ENCODE data around the gene MYBPHL. TPM values are rescaled to one million over a fixed set of nuclear protein-coding genes. Genes with fewer than 3 reads are reported as not detected.

Gene MYBPHL
- total and polyA plus RNA-seq, 4 donors = 0.11 to 0.68 (median 0.22) TPM; not detected in 1

DNA sequence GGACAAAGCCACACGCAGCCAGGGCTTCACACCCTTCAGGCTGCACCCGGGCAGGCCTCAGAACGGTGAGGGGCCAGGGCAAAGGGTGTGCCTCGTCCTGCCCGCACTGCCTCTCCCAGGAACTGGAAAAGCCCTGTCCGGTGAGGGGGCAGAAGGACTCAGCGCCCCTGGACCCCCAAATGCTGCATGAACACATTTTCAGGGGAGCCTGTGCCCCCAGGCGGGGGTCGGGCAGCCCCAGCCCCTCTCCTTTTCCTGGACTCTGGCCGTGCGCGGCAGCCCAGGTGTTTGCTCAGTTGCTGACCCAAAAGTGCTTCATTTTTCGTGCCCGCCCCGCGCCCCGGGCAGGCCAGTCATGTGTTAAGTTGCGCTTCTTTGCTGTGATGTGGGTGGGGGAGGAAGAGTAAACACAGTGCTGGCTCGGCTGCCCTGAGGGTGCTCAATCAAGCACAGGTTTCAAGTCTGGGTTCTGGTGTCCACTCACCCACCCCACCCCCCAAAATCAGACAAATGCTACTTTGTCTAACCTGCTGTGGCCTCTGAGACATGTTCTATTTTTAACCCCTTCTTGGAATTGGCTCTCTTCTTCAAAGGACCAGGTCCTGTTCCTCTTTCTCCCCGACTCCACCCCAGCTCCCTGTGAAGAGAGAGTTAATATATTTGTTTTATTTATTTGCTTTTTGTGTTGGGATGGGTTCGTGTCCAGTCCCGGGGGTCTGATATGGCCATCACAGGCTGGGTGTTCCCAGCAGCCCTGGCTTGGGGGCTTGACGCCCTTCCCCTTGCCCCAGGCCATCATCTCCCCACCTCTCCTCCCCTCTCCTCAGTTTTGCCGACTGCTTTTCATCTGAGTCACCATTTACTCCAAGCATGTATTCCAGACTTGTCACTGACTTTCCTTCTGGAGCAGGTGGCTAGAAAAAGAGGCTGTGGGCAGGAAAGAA is 32.0 kb downstream of the MYBPHL start:
- H3K9me3 ChIP-seq (ENCODE audit: control insufficient read depth, insufficient read depth, low read length) = no peaks in the 10 kb centered on the region
- no peaks in the 10 kb centered on the region for H3K27me3 ChIP-seq (ENCODE audit: control insufficient read depth, insufficient read depth, low read length)
- DNase-seq (ENCODE audit: low read depth in 4 of 6, low spot score in 6 of 6) = no peak
- H3K27ac ChIP-seq (ENCODE audit: low read depth, low read length) = no peak overlapping the region
- H3K4me3 ChIP-seq (ENCODE audit: low read depth, low read length) = no peak overlapping the region
- WGBS (ENCODE audit: insufficient coverage) = 69% methylated on average over 11 of the region's 24 CpGs
- peaks cover 26% of the 10 kb centered on the region for H3K4me1 ChIP-seq (ENCODE audit: control insufficient read depth, insufficient read depth, low read length)
- peaks cover 65% of the 10 kb centered on the region for H3K36me3 ChIP-seq (ENCODE audit: control insufficient read depth, insufficient read depth, low read length)

DNA sequence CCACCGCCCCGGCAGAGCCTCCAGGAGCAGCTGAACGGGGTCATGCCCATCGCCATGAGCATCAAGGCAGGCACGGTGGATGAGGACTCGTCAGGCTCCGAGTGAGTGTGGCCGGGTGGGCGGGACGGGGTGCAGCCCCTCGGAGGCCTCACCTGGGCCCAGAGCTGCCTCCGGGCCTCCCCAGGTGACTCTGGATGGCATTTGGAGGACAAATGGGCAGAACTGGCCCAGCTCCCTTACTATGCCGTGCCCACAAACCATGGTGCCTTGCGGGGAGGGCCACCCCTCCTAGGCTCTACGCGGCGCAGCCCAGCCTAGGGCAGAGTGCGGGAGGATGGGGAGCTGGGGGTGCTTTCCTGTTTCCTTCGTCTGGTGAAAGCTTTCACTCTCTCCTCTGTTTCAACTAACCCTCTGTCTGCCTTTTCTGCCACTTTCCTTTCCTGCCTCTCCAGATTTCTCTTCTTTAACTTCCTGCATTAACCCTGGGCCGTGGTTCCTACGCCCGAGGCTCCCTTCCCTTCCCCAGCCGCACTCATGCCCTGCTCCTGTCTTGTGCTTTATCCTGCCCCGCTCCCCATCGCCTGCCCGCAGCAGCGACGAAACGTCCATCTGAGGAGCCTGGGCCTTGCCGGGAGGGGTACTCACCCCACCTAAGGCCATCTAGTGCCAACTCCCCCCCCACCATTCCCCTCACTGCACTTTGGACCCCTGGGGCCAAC is 33.1 kb downstream of the MYBPHL start:
- Histone ChIP-seq H3K9me3 (ENCODE audit: control insufficient read depth, insufficient read depth, low read length) (no peaks in the 10 kb centered on the region), H3K4me1 (ENCODE audit: control insufficient read depth, insufficient read depth, low read length) (peaks cover 26% of the 10 kb centered on the region), H3K4me3 (ENCODE audit: low read depth, low read length) (no peak overlapping the region), H3K27ac (ENCODE audit: low read depth, low read length) (no peak overlapping the region), H3K27me3 (ENCODE audit: control insufficient read depth, insufficient read depth, low read length) (no peaks in the 10 kb centered on the region), H3K36me3 (ENCODE audit: control insufficient read depth, insufficient read depth, low read length) (peaks cover 70% of the 10 kb centered on the region)
- DNase-seq (ENCODE audit: low read depth in 4 of 6, low spot score in 6 of 6) = no peak
- 75% methylated on average over 29 of the region's 30 CpGs for WGBS (ENCODE audit: insufficient coverage)

- 86% methylated on average over 14 of the region's 16 CpGs for WGBS (ENCODE audit: insufficient coverage)
- Histone ChIP-seq H3K9me3 (ENCODE audit: control insufficient read depth, insufficient read depth, low read length) (no peaks in the 10 kb centered on the region), H3K4me1 (ENCODE audit: control insufficient read depth, insufficient read depth, low read length) (peaks cover 26% of the 10 kb centered on the region), H3K36me3 (ENCODE audit: control insufficient read depth, insufficient read depth, low read length) (peaks cover 77% of the 10 kb centered on the region), H3K4me3 (ENCODE audit: low read depth, low read length) (no peak overlapping the region), H3K27me3 (ENCODE audit: control insufficient read depth, insufficient read depth, low read length) (no peaks in the 10 kb centered on the region), H3K27ac (ENCODE audit: low read depth, low read length) (no peak overlapping the region)
- DNase-seq (ENCODE audit: low read depth in 4 of 6, low spot score in 6 of 6) = no peak
Observed at GRCh38 chr1:109272831-109273547, 33.8 kb downstream of the MYBPHL start.

DNA sequence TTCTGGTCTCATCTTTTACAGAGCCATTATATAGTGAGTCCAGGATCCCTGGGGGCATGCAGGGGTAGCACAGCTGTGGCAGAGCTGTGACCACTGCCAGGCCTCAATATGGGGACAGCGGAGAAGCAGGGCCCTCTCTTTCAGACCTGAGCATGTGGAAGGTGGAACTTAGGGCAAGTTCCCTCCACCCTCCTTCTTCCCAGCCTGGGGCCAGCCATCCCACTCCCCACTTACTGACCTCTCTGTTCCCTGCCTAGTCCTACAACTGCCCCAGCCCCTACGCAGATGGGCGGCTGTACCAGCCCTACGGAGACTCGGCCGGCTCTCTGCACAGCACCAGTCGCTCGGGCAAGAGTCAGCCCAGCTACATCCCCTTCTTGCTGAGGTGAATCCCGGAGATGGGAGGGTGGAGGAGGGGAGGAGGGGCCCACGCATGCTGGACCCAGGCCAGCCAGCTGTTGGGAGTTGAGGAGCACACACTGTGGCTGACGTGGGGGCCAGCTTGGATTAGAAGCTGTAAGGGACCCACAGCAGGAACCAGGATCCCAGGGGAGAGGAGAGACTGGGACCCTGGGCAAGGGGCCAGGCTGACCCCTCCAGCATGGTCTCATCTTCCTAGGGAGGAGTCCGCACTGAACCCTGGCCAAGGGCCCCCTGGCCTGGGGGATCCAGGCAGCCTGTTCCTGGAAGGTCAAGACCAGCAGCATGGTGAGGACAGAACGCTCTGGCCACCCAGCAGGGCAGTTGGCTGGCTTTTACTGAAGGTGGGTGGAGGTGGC is 34.6 kb downstream of the MYBPHL start:
- Histone ChIP-seq H3K27ac (ENCODE audit: low read depth, low read length) (no peak overlapping the region), H3K4me3 (ENCODE audit: low read depth, low read length) (no peak overlapping the region), H3K9me3 (ENCODE audit: control insufficient read depth, insufficient read depth, low read length) (no peaks in the 10 kb centered on the region), H3K36me3 (ENCODE audit: control insufficient read depth, insufficient read depth, low read length) (peaks cover 85% of the 10 kb centered on the region), H3K27me3 (ENCODE audit: control insufficient read depth, insufficient read depth, low read length) (no peaks in the 10 kb centered on the region), H3K4me1 (ENCODE audit: control insufficient read depth, insufficient read depth, low read length) (peaks cover 18% of the 10 kb centered on the region)
- WGBS (ENCODE audit: insufficient coverage) = 78% methylated on average over 13 of the region's 13 CpGs
- DNase-seq (ENCODE audit: low read depth in 4 of 6, low spot score in 6 of 6) = no peak

DNA sequence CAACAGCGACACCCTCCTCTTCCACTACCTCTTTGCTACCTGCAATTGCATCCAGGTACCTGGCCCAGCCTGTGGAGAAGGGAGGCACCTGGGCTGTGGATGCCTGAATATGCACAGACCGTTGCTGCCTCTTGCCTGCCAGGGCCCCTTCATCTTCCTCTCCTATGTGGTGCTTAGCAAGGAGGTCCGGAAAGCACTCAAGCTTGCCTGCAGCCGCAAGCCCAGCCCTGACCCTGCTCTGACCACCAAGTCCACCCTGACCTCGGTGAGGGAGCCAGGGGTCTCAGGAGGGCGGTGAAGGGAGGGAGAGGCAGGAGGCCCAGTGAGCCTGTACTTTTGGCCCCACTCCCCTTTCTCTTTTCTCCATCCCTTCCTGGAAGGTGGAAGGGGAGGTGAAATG is 35.4 kb downstream of the MYBPHL start:
- Histone ChIP-seq H3K27me3 (ENCODE audit: control insufficient read depth, insufficient read depth, low read length) (no peaks in the 10 kb centered on the region), H3K4me3 (ENCODE audit: low read depth, low read length) (no peak overlapping the region), H3K4me1 (ENCODE audit: control insufficient read depth, insufficient read depth, low read length) (peaks cover 16% of the 10 kb centered on the region), H3K27ac (ENCODE audit: low read depth, low read length) (no peak overlapping the region), H3K9me3 (ENCODE audit: control insufficient read depth, insufficient read depth, low read length) (no peaks in the 10 kb centered on the region), H3K36me3 (ENCODE audit: control insufficient read depth, insufficient read depth, low read length) (peaks cover 91% of the 10 kb centered on the region)
- WGBS (ENCODE audit: insufficient coverage) = 80% methylated on average over 1 of the region's 6 CpGs
- no peak for DNase-seq (ENCODE audit: low read depth in 4 of 6, low spot score in 6 of 6)

DNA sequence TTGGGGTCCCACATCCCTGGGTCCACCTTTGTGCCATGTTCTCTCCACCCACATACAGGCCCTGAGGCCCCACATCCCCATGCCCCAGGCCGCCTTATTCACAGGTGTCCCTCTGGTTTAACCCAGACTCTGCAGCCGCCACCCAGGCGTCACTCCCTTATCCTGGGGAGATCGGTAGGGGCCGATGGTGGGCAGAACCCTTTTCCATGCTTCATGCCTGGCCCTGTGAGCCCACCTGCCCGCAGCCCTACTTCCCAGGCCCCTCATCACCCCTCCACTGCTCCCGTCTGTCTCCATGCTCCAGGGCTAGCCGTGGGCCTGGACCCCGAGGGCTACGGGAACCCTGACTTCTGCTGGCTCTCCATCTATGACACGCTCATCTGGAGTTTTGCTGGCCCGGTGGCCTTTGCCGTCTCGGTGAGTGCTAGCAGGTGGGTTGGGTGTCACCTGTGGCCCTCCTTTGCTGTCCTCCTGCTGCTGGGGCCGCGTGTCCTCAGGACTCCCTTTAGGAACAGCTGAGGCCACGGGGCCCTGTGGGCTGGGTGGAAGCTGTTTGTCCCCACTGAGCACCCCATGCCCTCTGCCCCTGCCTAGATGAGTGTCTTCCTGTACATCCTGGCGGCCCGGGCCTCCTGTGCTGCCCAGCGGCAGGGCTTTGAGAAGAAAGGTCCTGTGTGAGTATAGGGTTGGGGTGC is 36.0 kb downstream of the MYBPHL start:
- DNase-seq (ENCODE audit: low read depth in 4 of 6, low spot score in 6 of 6) = no peak
- H3K4me1 ChIP-seq (ENCODE audit: control insufficient read depth, insufficient read depth, low read length) = peaks cover 15% of the 10 kb centered on the region
- H3K36me3 ChIP-seq (ENCODE audit: control insufficient read depth, insufficient read depth, low read length) = peaks cover 96% of the 10 kb centered on the region
- H3K27me3 ChIP-seq (ENCODE audit: control insufficient read depth, insufficient read depth, low read length) = no peaks in the 10 kb centered on the region
- no peak overlapping the region for H3K27ac ChIP-seq (ENCODE audit: low read depth, low read length)
- no peaks in the 10 kb centered on the region for H3K9me3 ChIP-seq (ENCODE audit: control insufficient read depth, insufficient read depth, low read length)
- WGBS (ENCODE audit: insufficient coverage) = 98% methylated on average over 20 of the region's 20 CpGs
- no peak overlapping the region for H3K4me3 ChIP-seq (ENCODE audit: low read depth, low read length)

DNA sequence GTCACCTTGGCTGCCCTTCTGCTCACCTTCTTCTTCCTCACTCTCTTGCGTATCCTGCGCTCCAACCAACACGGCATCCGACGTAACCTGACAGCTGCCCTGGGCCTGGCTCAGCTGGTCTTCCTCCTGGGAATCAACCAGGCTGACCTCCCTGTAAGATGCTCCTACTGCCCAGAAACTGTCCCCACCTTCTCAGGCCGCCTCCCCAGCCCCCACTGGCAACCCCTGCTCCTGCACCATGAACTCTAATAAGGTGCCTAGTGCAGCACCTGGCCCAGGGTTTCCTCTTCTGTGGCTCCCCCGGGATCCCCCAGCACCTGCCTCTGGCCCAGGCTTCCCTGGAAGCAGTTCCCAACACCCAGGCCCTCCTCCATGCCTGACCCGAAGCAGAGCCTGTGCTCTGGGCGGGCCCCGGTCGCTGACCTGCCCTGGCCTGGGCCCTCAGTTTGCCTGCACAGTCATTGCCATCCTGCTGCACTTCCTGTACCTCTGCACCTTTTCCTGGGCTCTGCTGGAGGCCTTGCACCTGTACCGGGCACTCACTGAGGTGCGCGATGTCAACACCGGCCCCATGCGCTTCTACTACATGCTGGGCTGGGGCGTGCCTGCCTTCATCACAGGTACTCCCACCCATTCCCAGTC is 36.7 kb downstream of the MYBPHL start:
- Histone ChIP-seq H3K4me3 (ENCODE audit: low read depth, low read length) (no peak overlapping the region), H3K27ac (ENCODE audit: low read depth, low read length) (no peak overlapping the region), H3K36me3 (ENCODE audit: control insufficient read depth, insufficient read depth, low read length) (peaks cover 99% of the 10 kb centered on the region), H3K27me3 (ENCODE audit: control insufficient read depth, insufficient read depth, low read length) (no peaks in the 10 kb centered on the region), H3K4me1 (ENCODE audit: control insufficient read depth, insufficient read depth, low read length) (peaks cover 9% of the 10 kb centered on the region), H3K9me3 (ENCODE audit: control insufficient read depth, insufficient read depth, low read length) (no peaks in the 10 kb centered on the region)
- DNase-seq (ENCODE audit: low read depth in 4 of 6, low spot score in 6 of 6) = no peak
- 93% methylated on average over 17 of the region's 17 CpGs for WGBS (ENCODE audit: insufficient coverage)

GRCh38 chr1:109269212-109269980 is 37.4 kb downstream of the MYBPHL start:
- no peaks in the 10 kb centered on the region for H3K27me3 ChIP-seq (ENCODE audit: control insufficient read depth, insufficient read depth, low read length)
- no peak overlapping the region for H3K27ac ChIP-seq (ENCODE audit: low read depth, low read length)
- H3K4me1 ChIP-seq (ENCODE audit: control insufficient read depth, insufficient read depth, low read length) = peaks cover 3% of the 10 kb centered on the region
- H3K4me3 ChIP-seq (ENCODE audit: low read depth, low read length) = no peak overlapping the region
- peaks cover 99% of the 10 kb centered on the region for H3K36me3 ChIP-seq (ENCODE audit: control insufficient read depth, insufficient read depth, low read length)
- no peak for DNase-seq (ENCODE audit: low read depth in 4 of 6, low spot score in 6 of 6)
- no peaks in the 10 kb centered on the region for H3K9me3 ChIP-seq (ENCODE audit: control insufficient read depth, insufficient read depth, low read length)
- WGBS (ENCODE audit: insufficient coverage) = 89% methylated on average over 26 of the region's 33 CpGs

All from spinal cord (tissue), 10 donors.